Breast epithelium (tissue), 3 donors: ENCODE data around the gene TSHZ3.

Experiments used
- CTCF ChIP-seq, 3 donors: fragments of 450-650 bp; IDR thresholded peaks; one replicate each; pipeline ENCODE4 v1.5.1; 2016 to 2017; ENCODE audit warnings: antibody characterized with exemption in 3 of 3, mild to moderate bottlenecking in 3 of 3, moderate library complexity in 3 of 3
- POLR2A ChIP-seq: fragments of 450-650 bp; IDR thresholded peaks from one replicate; pipeline ENCODE4 v1.6.1; 2016; ENCODE audit warnings: antibody characterized with exemption, mild to moderate bottlenecking, moderate library complexity

GRCh38 chr19:31284621-31285020 is 64.6 kb downstream of the TSHZ3 start:
- TF ChIP-seq POLR2A, result no peak
- TF ChIP-seq CTCF (IDR thresholded peaks at IDR 0.05), result no peak
